Activated T-helper 2 cell treated with anti-CD3 and anti-CD28 coated beads, Interferon-gamma antibody, Interleukin-2, Interleukin-4, amounts not matched to agents 10 μg/mL and 5 μg/mL and 100 μg/mL, durations not matched to agents 14 hours and 24 hours and 36 hours (primary cell): ENCODE results near the gene FAM20B. TPM values are rescaled to one million over a fixed set of nuclear protein-coding genes. Genes with fewer than 3 reads are reported as not detected.

Source experiments
- DNase-seq: peaks from one replicate; pipeline ENCODE4 v3.0.0; 2021; ENCODE audit warnings: low spot score
- H3K27ac Mint-ChIP-seq: one replicate; pipeline ENCODE4 v1.8.0; 2021; ENCODE audit warnings: mixed read lengths
- H3K27me3 Mint-ChIP-seq: one replicate; pipeline ENCODE4 v1.8.0; 2021; ENCODE audit warnings: low read depth, mixed read lengths
- H3K36me3 Mint-ChIP-seq: one replicate; pipeline ENCODE4 v1.8.0; 2021; ENCODE audit warnings: low read depth, mixed read lengths
- H3K4me1 Mint-ChIP-seq: one replicate; pipeline ENCODE4 v1.8.0; 2021; ENCODE audit warnings: low read depth, mixed read lengths
- H3K4me3 Mint-ChIP-seq: one replicate; pipeline ENCODE4 v1.8.0; 2021; ENCODE audit warnings: low read depth, mild to moderate bottlenecking, moderate library complexity, mixed read lengths
- H3K9me3 Mint-ChIP-seq: one replicate; pipeline ENCODE4 v1.8.0; 2021; ENCODE audit warnings: mixed read lengths
- intact Hi-C: fragments of 100-400 bp; cut with micrococcal nuclease; formaldehyde crosslinking; loops from one replicate; pipeline ENCODE4 v1.15.1; 2023
- total RNA-seq: library from RNA; stranded (reverse); gene quantifications from 2 replicates; pipeline ENCODE4 v1.2.3, GENCODE V29; 2022

FAM20B gene
- total RNA-seq, 1 donor from 2014 or later = 38.1 TPM

- Mint-ChIP-seq H3K4me3 (no peak overlapping the region), H3K27me3 (no peaks in the 10 kb centered on the region)
These were observed 53.5 kb downstream of the FAM20B start for GRCh38 chr1:179079113-179079761.

GRCh38 chr1:179080866-179081686 lies 55.4 kb downstream of the FAM20B start:
- no peaks in the 10 kb centered on the region for H3K9me3 Mint-ChIP-seq
- intact Hi-C loops = loop anchor here (1.0 to 5.0 kb wide), 5 partner anchors 46 to 114 kb away; partner anchors contain the start of gene FAM20B

More at GRCh38 chr1:179079113-179079761, 53.5 kb downstream of the FAM20B start:
- peaks cover 15% of the 10 kb centered on the region for H3K4me1 Mint-ChIP-seq
- intact Hi-C loops = loop anchor here (1.0 kb wide), 1 partner anchor 290 kb away; no protein-coding TSS in a partner anchor
- H3K27ac Mint-ChIP-seq = no peak overlapping the region
- H3K36me3 Mint-ChIP-seq = peaks cover 3% of the 10 kb centered on the region
- DNase-seq = peak; percentile 31
- H3K9me3 Mint-ChIP-seq = no peaks in the 10 kb centered on the region

GRCh38 chr1:179081687-179082332 lies 56.1 kb downstream of the FAM20B start, which contains the start of gene TOR3A:
TOR3A (plus strand) TSS chr1:179082070; CDS start chr1:179082129, 59 bp downstream.
- H3K27ac Mint-ChIP-seq = peak within 1 kb of the TSS; percentile 96
- intact Hi-C loops = loop anchor here (1.0 to 5.0 kb wide), 7 partner anchors 47 to 283 kb away; partner anchors contain the start of genes AXDND1, FAM20B and SOAT1
- H3K4me3 Mint-ChIP-seq = peak within 1 kb of the TSS; percentile 97
- no peaks in the 10 kb centered on the region for H3K27me3 Mint-ChIP-seq
- peaks cover 14% of the 10 kb centered on the region for H3K36me3 Mint-ChIP-seq
- DNase-seq = peak; percentile 75
- no peaks in the 10 kb centered on the region for H3K9me3 Mint-ChIP-seq
- H3K4me1 Mint-ChIP-seq = peaks cover 20% of the 10 kb centered on the region

More at GRCh38 chr1:179080866-179081686, 55.4 kb downstream of the FAM20B start:
- Mint-ChIP-seq H3K4me3 (peak overlapping the region; percentile 97), H3K4me1 (peaks cover 20% of the 10 kb centered on the region), H3K36me3 (peaks cover 11% of the 10 kb centered on the region), H3K27me3 (no peaks in the 10 kb centered on the region), H3K27ac (peak overlapping the region; percentile 82)
- DNase-seq = no peak

GRCh38 chr1:179082333-179082998 lies 56.8 kb downstream of the FAM20B start:
- peak overlapping the region; percentile 97 for H3K4me3 Mint-ChIP-seq
- peak; percentile 14 for DNase-seq
- peaks cover 14% of the 10 kb centered on the region for H3K36me3 Mint-ChIP-seq
- intact Hi-C loops = loop anchor here (1.0 to 5.0 kb wide), 3 partner anchors 60 to 283 kb away; partner anchors contain the start of genes AXDND1 and SOAT1
- H3K27me3 Mint-ChIP-seq = no peaks in the 10 kb centered on the region
- no peaks in the 10 kb centered on the region for H3K9me3 Mint-ChIP-seq
- H3K4me1 Mint-ChIP-seq = peaks cover 20% of the 10 kb centered on the region
- H3K27ac Mint-ChIP-seq = peak overlapping the region; percentile 96

- Mint-ChIP-seq H3K27me3 (no peaks in the 10 kb centered on the region), H3K9me3 (no peaks in the 10 kb centered on the region), H3K4me1 (peaks cover 20% of the 10 kb centered on the region), H3K27ac (peak overlapping the region; percentile 96), H3K36me3 (peaks cover 14% of the 10 kb centered on the region), H3K4me3 (peak overlapping the region; percentile 97)
- intact Hi-C loops = loop anchor here (1.0 to 5.0 kb wide), 3 partner anchors 59 to 282 kb away; partner anchors contain the start of genes AXDND1 and SOAT1
- peak; percentile 14 for DNase-seq
These were observed 57.3 kb downstream of the FAM20B start for GRCh38 chr1:179082999-179083335.

- H3K4me3 Mint-ChIP-seq = peak overlapping the region; percentile 64
- H3K4me1 Mint-ChIP-seq = peaks cover 20% of the 10 kb centered on the region
- intact Hi-C loops = loop anchor here (2.0 to 5.0 kb wide), 2 partner anchors 59 to 209 kb away; partner anchors contain the start of gene SOAT1
- H3K36me3 Mint-ChIP-seq = peaks cover 16% of the 10 kb centered on the region
- DNase-seq = no peak
- H3K9me3 Mint-ChIP-seq = no peaks in the 10 kb centered on the region
- peak overlapping the region; percentile 66 for H3K27ac Mint-ChIP-seq
- H3K27me3 Mint-ChIP-seq = no peaks in the 10 kb centered on the region
These were observed 57.8 kb downstream of the FAM20B start for GRCh38 chr1:179083533-179083932.

- DNase-seq = no peak
- no peak overlapping the region for H3K4me3 Mint-ChIP-seq
- H3K27ac Mint-ChIP-seq = no peak overlapping the region
- no peaks in the 10 kb centered on the region for H3K27me3 Mint-ChIP-seq
- intact Hi-C loops = no loop called here
- H3K9me3 Mint-ChIP-seq = no peaks in the 10 kb centered on the region
- H3K36me3 Mint-ChIP-seq = peaks cover 35% of the 10 kb centered on the region
- peaks cover 9% of the 10 kb centered on the region for H3K4me1 Mint-ChIP-seq
These were observed 62.0 kb downstream of the FAM20B start for GRCh38 chr1:179087665-179088064.

- Mint-ChIP-seq H3K9me3 (no peaks in the 10 kb centered on the region), H3K27ac (no peak overlapping the region), H3K4me3 (no peak overlapping the region), H3K36me3 (peaks cover 47% of the 10 kb centered on the region), H3K4me1 (peaks cover 1% of the 10 kb centered on the region), H3K27me3 (no peaks in the 10 kb centered on the region)
- no peak for DNase-seq
- intact Hi-C loops = no loop called here
These were observed 64.3 kb downstream of the FAM20B start for GRCh38 chr1:179089827-179090482.

- Mint-ChIP-seq H3K9me3 (no peaks in the 10 kb centered on the region), H3K4me1 (no peaks in the 10 kb centered on the region), H3K4me3 (no peak overlapping the region), H3K27me3 (no peaks in the 10 kb centered on the region), H3K36me3 (peaks cover 46% of the 10 kb centered on the region), H3K27ac (no peak overlapping the region)
- intact Hi-C loops = no loop called here
- no peak for DNase-seq
These were observed 64.8 kb downstream of the FAM20B start for GRCh38 chr1:179090522-179090921.

GRCh38 chr1:179090923-179091322 lies 65.2 kb downstream of the FAM20B start:
- Mint-ChIP-seq H3K9me3 (no peaks in the 10 kb centered on the region), H3K27ac (no peak overlapping the region), H3K27me3 (no peaks in the 10 kb centered on the region), H3K4me3 (no peak overlapping the region), H3K36me3 (peaks cover 46% of the 10 kb centered on the region), H3K4me1 (no peaks in the 10 kb centered on the region)
- no peak for DNase-seq
- intact Hi-C loops = no loop called here

- H3K27me3 Mint-ChIP-seq = no peaks in the 10 kb centered on the region
- no peak overlapping the region for H3K27ac Mint-ChIP-seq
- peaks cover 50% of the 10 kb centered on the region for H3K36me3 Mint-ChIP-seq
- no peaks in the 10 kb centered on the region for H3K9me3 Mint-ChIP-seq
- DNase-seq = no peak
- H3K4me1 Mint-ChIP-seq = no peaks in the 10 kb centered on the region
- H3K4me3 Mint-ChIP-seq = no peak overlapping the region
- intact Hi-C loops = no loop called here
These were observed 66.0 kb downstream of the FAM20B start for GRCh38 chr1:179091691-179092165.
